ENCODE measurements around the gene TAF4. TPM values are rescaled to one million over a fixed set of nuclear protein-coding genes. Genes with fewer than 3 reads are reported as not detected.
A peak's percentile ranks its signal among the peaks of the same experiment; 100 is the strongest.

Gene TAF4
- total and polyA plus RNA-seq, 2 of the 13 experiments (the other 11 are each of a cell fraction or from before 2014, with no cell fraction given): 5.9 to 12.0 TPM

DNA sequence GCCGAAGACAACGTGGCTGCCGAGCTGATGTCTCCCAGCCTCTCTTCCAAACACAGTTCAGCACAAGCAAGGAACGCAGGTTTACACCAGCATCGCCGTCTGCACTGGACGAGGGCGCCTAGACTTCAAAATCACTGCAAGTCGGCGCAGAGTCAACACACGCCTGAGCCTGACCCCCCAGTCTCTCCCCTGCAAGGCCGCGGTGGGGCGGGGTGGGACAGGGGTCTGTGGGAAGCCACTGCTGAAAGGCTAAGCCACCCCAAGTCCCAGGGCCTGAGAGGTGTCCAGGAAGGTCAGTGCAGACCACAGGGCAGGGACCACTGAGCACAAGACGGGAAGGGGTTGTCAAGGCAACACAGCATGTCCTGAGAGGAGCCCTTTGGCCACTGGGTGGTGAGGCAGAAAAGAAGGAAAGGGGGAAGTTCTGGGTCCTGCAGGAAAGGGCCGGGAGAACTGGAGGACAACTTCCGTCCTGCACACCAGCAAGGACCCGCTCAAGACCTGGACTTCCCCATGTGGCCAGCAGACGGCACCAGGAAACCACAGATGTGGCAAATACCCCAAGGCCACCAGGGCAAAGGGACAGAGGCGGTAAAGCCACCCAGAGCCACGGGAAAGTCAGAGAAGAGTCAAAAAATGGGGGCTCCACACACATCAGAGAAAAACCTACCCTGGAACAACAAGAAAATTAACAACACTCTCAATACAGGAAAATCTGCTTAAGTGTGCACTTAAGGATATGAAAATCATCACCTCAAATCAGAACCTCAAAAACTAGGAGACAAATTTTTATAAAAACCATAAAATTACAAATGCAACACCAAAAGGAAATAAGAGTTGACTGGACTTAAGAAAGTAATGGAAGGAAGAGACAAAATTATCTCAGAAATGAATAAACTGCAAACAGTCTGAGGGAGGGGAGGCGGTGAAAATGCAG is 84.8 kb downstream of the TAF4 start (continued):
- TF ChIP-seq, protein P1, sequence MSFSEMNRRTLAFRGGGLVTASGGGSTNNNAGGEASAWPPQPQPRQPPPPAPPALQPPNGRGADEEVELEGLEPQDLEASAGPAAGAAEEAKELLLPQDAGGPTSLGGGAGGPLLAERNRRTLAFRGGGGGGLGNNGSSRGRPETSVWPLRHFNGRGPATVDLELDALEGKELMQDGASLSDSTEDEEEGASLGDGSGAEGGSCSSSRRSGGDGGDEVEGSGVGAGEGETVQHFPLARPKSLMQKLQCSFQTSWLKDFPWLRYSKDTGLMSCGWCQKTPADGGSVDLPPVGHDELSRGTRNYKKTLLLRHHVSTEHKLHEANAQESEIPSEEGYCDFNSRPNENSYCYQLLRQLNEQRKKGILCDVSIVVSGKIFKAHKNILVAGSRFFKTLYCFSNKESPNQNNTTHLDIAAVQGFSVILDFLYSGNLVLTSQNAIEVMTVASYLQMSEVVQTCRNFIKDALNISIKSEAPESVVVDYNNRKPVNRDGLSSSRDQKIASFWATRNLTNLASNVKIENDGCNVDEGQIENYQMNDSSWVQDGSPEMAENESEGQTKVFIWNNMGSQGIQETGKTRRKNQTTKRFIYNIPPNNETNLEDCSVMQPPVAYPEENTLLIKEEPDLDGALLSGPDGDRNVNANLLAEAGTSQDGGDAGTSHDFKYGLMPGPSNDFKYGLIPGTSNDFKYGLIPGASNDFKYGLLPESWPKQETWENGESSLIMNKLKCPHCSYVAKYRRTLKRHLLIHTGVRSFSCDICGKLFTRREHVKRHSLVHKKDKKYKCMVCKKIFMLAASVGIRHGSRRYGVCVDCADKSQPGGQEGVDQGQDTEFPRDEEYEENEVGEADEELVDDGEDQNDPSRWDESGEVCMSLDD (CRISPR knock-in tag; IDR thresholded peaks at IDR 0.05; ENCODE audit: borderline replicate concordance): no peak
- TF ChIP-seq ZBTB7B (CRISPR knock-in tag; IDR thresholded peaks at IDR 0.05) (0 out of 2 replicates have a peak, but pooled peaks have one; percentile 32), CEBPG (CRISPR knock-in tag; IDR thresholded peaks at IDR 0.05) (no peak), ZFP1 (CRISPR knock-in tag; IDR thresholded peaks at IDR 0.05) (no peak), RAD21 (CRISPR knock-in tag; IDR thresholded peaks at IDR 0.05) (peak; percentile 83), AGO2 (optimal IDR thresholded peaks at IDR 0.05; ENCODE audit: low read depth, low read length) (no peak), STAG1 (CRISPR knock-in tag; IDR thresholded peaks at IDR 0.05) (peak; percentile 96), HMGA1 (CRISPR knock-in tag; conservative IDR thresholded peaks at IDR 0.05) (no peak), JUNB (CRISPR knock-in tag; IDR thresholded peaks at IDR 0.05; ENCODE audit: borderline replicate concordance) (no peak), NFKB2 (CRISPR knock-in tag; IDR thresholded peaks at IDR 0.05; ENCODE audit: borderline replicate concordance) (no peak), HOXA3 (CRISPR knock-in tag; IDR thresholded peaks at IDR 0.05) (0 out of 2 replicates have a peak, but pooled peaks have one; percentile 14), ZMAT3 (CRISPR knock-in tag; conservative IDR thresholded peaks at IDR 0.05) (no peak), HES4 (CRISPR knock-in tag; IDR thresholded peaks at IDR 0.05; ENCODE audit: borderline replicate concordance) (no peak), KDM4B (CRISPR knock-in tag; IDR thresholded peaks at IDR 0.05) (no peak), ZNF24 (IDR thresholded peaks at IDR 0.05) (no peak), MTA1 (CRISPR knock-in tag; IDR thresholded peaks at IDR 0.05; ENCODE audit: borderline replicate concordance) (0 out of 2 replicates have a peak, but pooled peaks have one; percentile 55), ARNTL (CRISPR knock-in tag; IDR thresholded peaks at IDR 0.05) (0 out of 2 replicates have a peak, but pooled peaks have one; percentile 42), ZNF296 (CRISPR knock-in tag; conservative IDR thresholded peaks at IDR 0.05) (no peak), ZNF264 (CRISPR knock-in tag; IDR thresholded peaks at IDR 0.05) (no peak), ZNF839 (CRISPR knock-in tag; IDR thresholded peaks at IDR 0.05; ENCODE audit: borderline replicate concordance) (0 out of 2 replicates have a peak, but pooled peaks have one; percentile 19), PITX1 (CRISPR knock-in tag; IDR thresholded peaks at IDR 0.05) (no peak)
- TF ChIP-seq, protein P2, sequence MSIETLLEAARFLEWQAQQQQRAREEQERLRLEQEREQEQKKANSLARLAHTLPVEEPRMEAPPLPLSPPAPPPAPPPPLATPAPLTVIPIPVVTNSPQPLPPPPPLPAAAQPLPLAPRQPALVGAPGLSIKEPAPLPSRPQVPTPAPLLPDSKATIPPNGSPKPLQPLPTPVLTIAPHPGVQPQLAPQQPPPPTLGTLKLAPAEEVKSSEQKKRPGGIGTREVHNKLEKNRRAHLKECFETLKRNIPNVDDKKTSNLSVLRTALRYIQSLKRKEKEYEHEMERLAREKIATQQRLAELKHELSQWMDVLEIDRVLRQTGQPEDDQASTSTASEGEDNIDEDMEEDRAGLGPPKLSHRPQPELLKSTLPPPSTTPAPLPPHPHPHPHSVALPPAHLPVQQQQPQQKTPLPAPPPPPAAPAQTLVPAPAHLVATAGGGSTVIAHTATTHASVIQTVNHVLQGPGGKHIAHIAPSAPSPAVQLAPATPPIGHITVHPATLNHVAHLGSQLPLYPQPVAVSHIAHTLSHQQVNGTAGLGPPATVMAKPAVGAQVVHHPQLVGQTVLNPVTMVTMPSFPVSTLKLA (IDR thresholded peaks at IDR 0.05): no peak
- TF ChIP-seq, protein P3, sequence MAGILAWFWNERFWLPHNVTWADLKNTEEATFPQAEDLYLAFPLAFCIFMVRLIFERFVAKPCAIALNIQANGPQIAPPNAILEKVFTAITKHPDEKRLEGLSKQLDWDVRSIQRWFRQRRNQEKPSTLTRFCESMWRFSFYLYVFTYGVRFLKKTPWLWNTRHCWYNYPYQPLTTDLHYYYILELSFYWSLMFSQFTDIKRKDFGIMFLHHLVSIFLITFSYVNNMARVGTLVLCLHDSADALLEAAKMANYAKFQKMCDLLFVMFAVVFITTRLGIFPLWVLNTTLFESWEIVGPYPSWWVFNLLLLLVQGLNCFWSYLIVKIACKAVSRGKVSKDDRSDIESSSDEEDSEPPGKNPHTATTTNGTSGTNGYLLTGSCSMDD (CRISPR knock-in tag; IDR thresholded peaks at IDR 0.05): no peak
- TF ChIP-seq, protein P4, sequence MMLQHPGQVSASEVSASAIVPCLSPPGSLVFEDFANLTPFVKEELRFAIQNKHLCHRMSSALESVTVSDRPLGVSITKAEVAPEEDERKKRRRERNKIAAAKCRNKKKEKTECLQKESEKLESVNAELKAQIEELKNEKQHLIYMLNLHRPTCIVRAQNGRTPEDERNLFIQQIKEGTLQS (CRISPR knock-in tag; IDR thresholded peaks at IDR 0.05): 0 out of 2 replicates have a peak, but pooled peaks have one; percentile 9
- TF ChIP-seq, protein P5, sequence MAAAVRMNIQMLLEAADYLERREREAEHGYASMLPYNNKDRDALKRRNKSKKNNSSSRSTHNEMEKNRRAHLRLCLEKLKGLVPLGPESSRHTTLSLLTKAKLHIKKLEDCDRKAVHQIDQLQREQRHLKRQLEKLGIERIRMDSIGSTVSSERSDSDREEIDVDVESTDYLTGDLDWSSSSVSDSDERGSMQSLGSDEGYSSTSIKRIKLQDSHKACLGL (CRISPR knock-in tag; IDR thresholded peaks at IDR 0.05): peak; percentile 71; the same call in 1 of the 2 replicates

Data from HepG2 (cell line).